Parathyroid adenoma (tissue), 2 donors: ENCODE results near the gene ARHGAP15.

Experiments
- H2AFZ ChIP-seq: fragments of 300-600 bp; sonication (generic); one replicate; pipeline ENCODE4 v1.7.0; 2017; ENCODE audit warnings: antibody characterized with exemption, mild to moderate bottlenecking
- H3K27ac ChIP-seq: fragments of 300-600 bp; sonication (generic); one replicate; pipeline ENCODE4 v1.7.0; 2017
- H3K27me3 ChIP-seq: fragments of 300-600 bp; sonication (generic); one replicate; pipeline ENCODE4 v1.7.0; 2017; ENCODE audit warnings: low read length; ENCODE audit not compliant: control insufficient read depth, insufficient read depth
- H3K36me3 ChIP-seq: fragments of 300-600 bp; sonication (generic); one replicate; pipeline ENCODE4 v1.7.0; 2017; ENCODE audit warnings: low read length; ENCODE audit not compliant: control insufficient read depth, insufficient read depth
- H3K4me1 ChIP-seq: fragments of 300-600 bp; sonication (generic); one replicate; pipeline ENCODE4 v1.7.0; 2017; ENCODE audit warnings: control low read depth
- H3K4me2 ChIP-seq: fragments of 300-600 bp; sonication (generic); one replicate; pipeline ENCODE4 v1.7.0; 2017; ENCODE audit warnings: low read length
- H3K4me3 ChIP-seq: fragments of 300-600 bp; sonication (generic); one replicate; pipeline ENCODE4 v1.7.0; 2017; ENCODE audit warnings: low read depth, low read length
- H3K79me2 ChIP-seq: fragments of 300-600 bp; sonication (generic); one replicate; pipeline ENCODE4 v1.7.0; 2017; ENCODE audit warnings: control low read depth
- H3K9ac ChIP-seq: fragments of 300-600 bp; sonication (generic); one replicate; pipeline ENCODE4 v1.7.0; 2017; ENCODE audit warnings: mild to moderate bottlenecking
- H3K9me3 ChIP-seq: fragments of 300-600 bp; sonication (generic); one replicate; pipeline ENCODE4 v1.7.0; 2017; ENCODE audit warnings: low read length; ENCODE audit not compliant: control insufficient read depth
- TF ChIP-seq, protein P1 (sequence below): fragments of 300-600 bp; sonication (generic); IDR thresholded peaks from one replicate; pipeline ENCODE4 v1.7.0; 2017; ENCODE audit warnings: antibody characterized with exemption, mild to moderate bottlenecking
- donor health status: primary hyperparathyroidism.

ARHGAP15 gene

DNA sequence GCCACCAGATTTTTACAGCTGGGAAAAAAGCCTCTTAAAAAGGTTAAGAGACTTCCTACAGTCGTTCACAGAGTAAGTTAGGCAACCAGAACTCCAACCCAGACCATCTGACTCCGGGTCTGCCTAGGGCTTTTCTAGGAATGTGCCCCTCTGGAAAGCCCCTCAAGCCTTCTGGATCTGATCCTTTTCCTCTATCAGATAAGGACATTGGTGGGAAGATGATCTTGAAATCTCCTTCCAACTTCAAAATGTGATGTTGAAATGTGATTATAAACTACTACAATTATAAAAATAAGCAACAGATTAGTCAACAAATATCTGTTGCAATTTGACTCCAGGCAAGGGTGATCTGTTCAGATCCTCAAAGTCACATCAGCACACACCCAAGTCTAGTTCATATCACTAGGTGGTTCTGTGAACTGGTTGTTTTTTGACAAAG lies 270.4 kb downstream of the ARHGAP15 start:
- H3K9me3 ChIP-seq, result no peaks in the 10 kb centered on the region
- no peaks in the 10 kb centered on the region for H3K36me3 ChIP-seq
- no peak overlapping the region for H2AFZ ChIP-seq
- no peak overlapping the region for H3K4me3 ChIP-seq
- no peaks in the 10 kb centered on the region for H3K4me1 ChIP-seq
- H3K79me2 ChIP-seq, result no peaks in the 10 kb centered on the region
- TF ChIP-seq, protein P1, sequence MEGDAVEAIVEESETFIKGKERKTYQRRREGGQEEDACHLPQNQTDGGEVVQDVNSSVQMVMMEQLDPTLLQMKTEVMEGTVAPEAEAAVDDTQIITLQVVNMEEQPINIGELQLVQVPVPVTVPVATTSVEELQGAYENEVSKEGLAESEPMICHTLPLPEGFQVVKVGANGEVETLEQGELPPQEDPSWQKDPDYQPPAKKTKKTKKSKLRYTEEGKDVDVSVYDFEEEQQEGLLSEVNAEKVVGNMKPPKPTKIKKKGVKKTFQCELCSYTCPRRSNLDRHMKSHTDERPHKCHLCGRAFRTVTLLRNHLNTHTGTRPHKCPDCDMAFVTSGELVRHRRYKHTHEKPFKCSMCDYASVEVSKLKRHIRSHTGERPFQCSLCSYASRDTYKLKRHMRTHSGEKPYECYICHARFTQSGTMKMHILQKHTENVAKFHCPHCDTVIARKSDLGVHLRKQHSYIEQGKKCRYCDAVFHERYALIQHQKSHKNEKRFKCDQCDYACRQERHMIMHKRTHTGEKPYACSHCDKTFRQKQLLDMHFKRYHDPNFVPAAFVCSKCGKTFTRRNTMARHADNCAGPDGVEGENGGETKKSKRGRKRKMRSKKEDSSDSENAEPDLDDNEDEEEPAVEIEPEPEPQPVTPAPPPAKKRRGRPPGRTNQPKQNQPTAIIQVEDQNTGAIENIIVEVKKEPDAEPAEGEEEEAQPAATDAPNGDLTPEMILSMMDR, result no peak
- no peak overlapping the region for H3K27ac ChIP-seq
- H3K9ac ChIP-seq, result no peak overlapping the region
- H3K27me3 ChIP-seq, result no peaks in the 10 kb centered on the region
- H3K4me2 ChIP-seq, result no peak overlapping the region

DNA sequence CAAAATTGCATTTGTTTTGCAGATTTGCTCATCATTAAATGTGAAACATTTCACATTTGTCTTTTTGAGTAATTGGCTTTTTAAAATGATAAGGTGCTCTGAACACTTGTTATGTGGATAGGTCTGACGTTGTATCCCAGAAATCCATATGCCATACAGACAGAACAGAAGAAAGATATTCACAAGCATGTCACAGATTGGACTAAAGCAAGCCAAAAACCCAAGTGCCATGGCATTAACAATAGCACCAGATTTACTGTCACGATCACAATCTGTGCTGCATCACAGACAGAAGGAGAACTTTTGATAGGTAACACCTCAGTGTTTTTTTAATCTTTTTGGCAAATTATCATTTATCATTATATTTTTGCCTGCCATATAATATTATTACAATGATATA lies 272.6 kb downstream of the ARHGAP15 start:
- H3K4me2 ChIP-seq, result no peak overlapping the region
- H3K27me3 ChIP-seq, result no peaks in the 10 kb centered on the region
- H2AFZ ChIP-seq, result no peak overlapping the region
- no peak overlapping the region for H3K27ac ChIP-seq
- no peaks in the 10 kb centered on the region for H3K9me3 ChIP-seq
- H3K36me3 ChIP-seq, result no peaks in the 10 kb centered on the region
- no peak overlapping the region for H3K9ac ChIP-seq
- TF ChIP-seq, protein P1, result no peak
- H3K4me1 ChIP-seq, result no peaks in the 10 kb centered on the region
- H3K79me2 ChIP-seq, result no peaks in the 10 kb centered on the region
- H3K4me3 ChIP-seq, result no peak overlapping the region

DNA sequence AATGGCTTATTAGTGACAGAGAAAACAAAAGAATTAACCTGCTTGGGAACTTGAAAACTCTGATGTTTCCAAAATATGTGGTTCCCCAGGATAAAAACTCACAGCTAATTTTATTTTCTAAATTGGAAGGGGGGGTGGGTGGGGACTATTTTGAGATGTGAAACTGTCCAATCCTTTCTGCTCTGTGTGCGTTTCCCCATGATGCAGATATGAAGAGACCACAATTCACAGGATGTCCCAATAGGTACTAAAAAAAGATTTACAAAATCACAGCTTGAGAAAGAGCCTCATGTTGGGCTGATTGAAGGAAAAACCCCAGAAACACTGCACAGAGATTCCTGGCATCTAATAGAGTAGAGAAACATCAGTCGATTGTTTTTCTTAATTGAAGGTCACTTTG lies 273.2 kb downstream of the ARHGAP15 start:
- Histone ChIP-seq H3K4me2 (no peak overlapping the region), H3K9ac (no peak overlapping the region), H3K4me1 (no peaks in the 10 kb centered on the region), H3K79me2 (no peaks in the 10 kb centered on the region), H3K4me3 (no peak overlapping the region), H3K36me3 (no peaks in the 10 kb centered on the region), H3K27ac (no peak overlapping the region), H3K27me3 (no peaks in the 10 kb centered on the region), H3K9me3 (no peaks in the 10 kb centered on the region), H2AFZ (no peak overlapping the region)
- TF ChIP-seq, protein P1, result no peak

DNA sequence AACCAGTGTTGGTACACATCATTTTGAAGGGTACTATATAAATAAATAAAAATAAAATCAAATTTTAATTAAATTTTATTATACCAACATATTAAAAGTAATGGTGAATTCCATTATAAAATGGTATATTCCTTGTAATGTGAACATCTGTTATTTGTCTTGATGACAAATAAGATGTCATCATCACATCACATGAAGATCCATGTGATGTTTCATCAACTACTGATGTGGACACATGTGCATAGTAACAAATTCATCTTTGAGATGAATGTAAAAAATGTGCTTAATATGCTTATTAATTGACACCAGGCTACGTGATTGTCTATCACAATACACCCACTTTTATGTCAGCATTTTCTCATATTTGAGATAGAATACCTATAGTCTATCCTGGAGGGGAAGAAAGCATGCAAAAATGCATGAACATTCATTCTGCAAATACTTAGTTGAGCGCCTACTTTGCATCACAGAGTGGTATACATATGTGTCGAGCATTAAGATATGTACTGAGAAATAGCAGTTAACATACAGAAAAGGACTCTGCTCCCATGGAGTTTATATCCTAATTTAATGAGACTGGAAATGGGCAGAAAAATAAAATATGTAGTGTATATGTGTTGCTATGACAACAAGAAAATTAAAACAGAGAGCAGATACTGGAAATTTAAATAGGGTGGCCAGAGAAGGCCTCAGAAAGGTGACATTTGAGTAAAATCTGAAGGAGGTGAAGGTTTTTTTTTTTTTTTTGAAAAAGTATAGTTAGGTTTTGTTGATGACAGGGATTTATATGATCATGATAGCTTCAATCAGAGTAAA lies 281.1 kb downstream of the ARHGAP15 start:
- no peak overlapping the region for H3K27ac ChIP-seq
- no peak overlapping the region for H3K9ac ChIP-seq
- TF ChIP-seq, protein P1, result no peak
- H3K9me3 ChIP-seq, result no peaks in the 10 kb centered on the region
- H2AFZ ChIP-seq, result no peak overlapping the region
- H3K27me3 ChIP-seq, result no peaks in the 10 kb centered on the region
- no peaks in the 10 kb centered on the region for H3K79me2 ChIP-seq
- no peak overlapping the region for H3K4me3 ChIP-seq
- no peaks in the 10 kb centered on the region for H3K4me1 ChIP-seq
- H3K4me2 ChIP-seq, result no peak overlapping the region
- H3K36me3 ChIP-seq, result no peaks in the 10 kb centered on the region

DNA sequence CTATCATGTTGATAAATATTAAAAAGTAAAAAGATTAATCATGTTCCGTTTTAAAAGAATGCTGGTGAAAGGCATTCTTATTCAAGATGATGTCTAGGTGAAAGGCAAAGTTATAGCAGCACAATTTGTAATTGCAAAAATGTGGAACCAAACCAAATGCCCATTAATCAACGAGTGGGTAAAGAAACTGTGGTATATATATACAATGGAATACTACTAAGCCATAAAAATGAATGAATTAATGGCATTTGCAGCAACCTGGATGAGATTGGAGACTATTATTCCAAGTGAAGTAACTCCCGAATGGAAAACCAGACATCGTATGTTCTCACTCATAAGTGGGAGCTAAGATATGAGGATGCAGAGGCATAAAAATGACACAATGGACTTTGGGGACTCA lies 286.4 kb downstream of the ARHGAP15 start:
- Histone ChIP-seq H3K4me1 (no peaks in the 10 kb centered on the region), H3K27ac (no peak overlapping the region), H3K79me2 (no peaks in the 10 kb centered on the region), H3K9ac (no peak overlapping the region), H3K36me3 (no peaks in the 10 kb centered on the region), H3K9me3 (no peaks in the 10 kb centered on the region), H2AFZ (no peak overlapping the region), H3K27me3 (no peaks in the 10 kb centered on the region), H3K4me2 (no peak overlapping the region), H3K4me3 (no peak overlapping the region)
- TF ChIP-seq, protein P1, result no peak
